Smooth muscle cell (in vitro differentiated cells): ENCODE results near the gene GAB4. TPM values are rescaled to one million over a fixed set of nuclear protein-coding genes. Genes with fewer than 3 reads are reported as not detected.

Experiments used
- DNase-seq: peaks from one replicate; lab custom pipeline; 2025; ENCODE audit not compliant: unreplicated experiment; lab: John Stamatoyannopoulos, UW
- H2AFZ ChIP-seq: fragments of 200-600 bp; sonication (generic); 2 replicates; pipeline ENCODE4 v1.6.0; 2016; ENCODE audit warnings: antibody characterized with exemption, low read depth, mild to moderate bottlenecking
- H3F3A ChIP-seq: fragments of 200-600 bp; sonication (generic); 2 replicates; pipeline ENCODE4 v1.6.0; 2017; ENCODE audit warnings: antibody characterized with exemption, low read depth
- H3K27ac ChIP-seq: fragments of 200-600 bp; sonication (generic); 2 replicates; pipeline ENCODE4 v1.5.1; 2016; ENCODE audit warnings: low read depth, mild to moderate bottlenecking
- H3K27me3 ChIP-seq: fragments of 200-600 bp; sonication (generic); 2 replicates; pipeline ENCODE4 v1.6.1; 2016; ENCODE audit warnings: low read depth, mild to moderate bottlenecking
- H3K36me3 ChIP-seq: fragments of 200-600 bp; sonication (generic); 2 replicates; pipeline ENCODE4 v1.5.1; 2016; ENCODE audit warnings: low read depth
- H3K4me1 ChIP-seq: fragments of 200-600 bp; sonication (generic); 2 replicates; pipeline ENCODE4 v1.5.1; 2016; ENCODE audit warnings: low read depth
- H3K4me2 ChIP-seq: fragments of 200-600 bp; sonication (generic); 2 replicates; pipeline ENCODE4 v1.6.0; 2016; ENCODE audit warnings: mild to moderate bottlenecking
- H3K4me3 ChIP-seq: fragments of 200-600 bp; sonication (generic); 2 replicates; pipeline ENCODE4 v1.5.1; 2016; ENCODE audit warnings: mild to moderate bottlenecking
- H3K79me2 ChIP-seq: fragments of 200-600 bp; sonication (generic); 2 replicates; pipeline ENCODE4 v1.6.0; 2016; ENCODE audit warnings: low read depth, mild to moderate bottlenecking
- H3K9ac ChIP-seq: fragments of 200-600 bp; sonication (generic); 2 replicates; pipeline ENCODE4 v1.6.0; 2016; ENCODE audit warnings: low read depth
- H3K9me3 ChIP-seq: fragments of 200-600 bp; sonication (generic); replicated peaks from 2 replicates; pipeline ENCODE4 v1.5.1; 2016; ENCODE audit warnings: low read depth
- H4K20me1 ChIP-seq: fragments of 200-600 bp; sonication (generic); 2 replicates; pipeline ENCODE4 v1.6.0; 2016; ENCODE audit warnings: low read depth
- WGBS: methylation state at CpG from one replicate; pipeline ENCODE4 v1.1.7; 2016; ENCODE audit warnings: low lambda C conversion rate; 5-methylcytosine and 5-hydroxymethylcytosine counted together
- polyA plus RNA-seq: library from polyadenylated mRNA; unstranded; fragments of >200 nt; fragmentation: Nextera tagmentation; extraction: Ambion mirVana; gene quantifications from 2 replicates; pipeline ENCODE4 v1.2.1, GENCODE V29; 2016
- total RNA-seq: library from RNA; depleted of rRNA; stranded (reverse); fragments of >200 nt; gene quantifications from 2 replicates; pipeline ENCODE4 v1.2.3, GENCODE V29; 2014
- TF ChIP-seq, protein P1 (sequence below): fragments of 200-600 bp; sonication (generic); IDR thresholded peaks from 2 replicates; pipeline ENCODE4 v1.5.1; 2017; ENCODE audit warnings: borderline replicate concordance, mild to moderate bottlenecking, antibody characterized with exemption; ENCODE audit not compliant: insufficient read depth, poor library complexity, severe bottlenecking

The GAB4 gene
- total and polyA plus RNA-seq, 2 experiments from 2014 or later, result not detected

DNA sequence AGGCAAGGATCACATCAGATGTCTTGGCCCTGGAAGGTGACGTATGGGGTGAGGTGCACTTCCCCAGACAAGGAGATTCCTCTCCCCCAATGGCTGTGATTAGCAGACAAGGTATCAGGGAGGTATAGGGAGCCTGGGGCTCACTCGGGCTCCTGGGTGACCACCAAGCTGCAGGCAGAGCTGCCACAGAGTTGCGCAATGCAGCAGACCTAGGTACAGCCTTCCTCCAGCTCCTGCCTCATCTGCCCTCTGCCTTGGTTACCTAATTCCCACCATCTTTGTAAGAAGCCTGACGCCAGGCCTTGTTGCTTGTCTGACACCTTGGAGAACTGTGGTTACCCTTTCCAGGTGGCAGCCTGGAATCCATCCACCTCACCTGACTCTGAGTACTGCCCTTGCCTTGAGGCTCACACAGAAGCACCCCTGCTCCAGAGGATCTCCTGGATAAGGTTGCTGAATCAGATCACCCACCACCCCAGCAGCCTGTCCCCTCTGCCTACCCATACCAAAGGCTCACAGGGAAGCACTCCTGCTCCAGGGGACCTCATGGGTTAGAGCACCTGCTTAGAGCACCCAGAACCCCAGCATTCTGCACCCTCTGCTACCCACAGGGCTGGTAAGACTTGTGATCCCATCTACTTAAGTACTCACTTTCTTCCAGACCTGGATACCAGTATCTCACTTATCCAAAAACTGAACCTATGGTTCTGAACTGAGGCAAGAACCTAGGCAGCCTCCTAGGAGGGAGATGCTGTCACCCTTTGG, 40.4 kb downstream of the GAB4 start:
- 83% methylated on average over 4 of the region's 4 CpGs for WGBS
- Histone ChIP-seq H3K4me2 (no peak overlapping the region), H3K9me3 (no peaks in the 10 kb centered on the region), H3K27me3 (no peaks in the 10 kb centered on the region), H2AFZ (no peak overlapping the region), H3K27ac (no peak overlapping the region), H3K4me1 (no peaks in the 10 kb centered on the region), H3K79me2 (no peaks in the 10 kb centered on the region), H3K9ac (no peak overlapping the region), H4K20me1 (no peaks in the 10 kb centered on the region), H3K36me3 (no peaks in the 10 kb centered on the region), H3F3A (no peaks in the 10 kb centered on the region), H3K4me3 (no peak overlapping the region)
- TF ChIP-seq, protein P1, sequence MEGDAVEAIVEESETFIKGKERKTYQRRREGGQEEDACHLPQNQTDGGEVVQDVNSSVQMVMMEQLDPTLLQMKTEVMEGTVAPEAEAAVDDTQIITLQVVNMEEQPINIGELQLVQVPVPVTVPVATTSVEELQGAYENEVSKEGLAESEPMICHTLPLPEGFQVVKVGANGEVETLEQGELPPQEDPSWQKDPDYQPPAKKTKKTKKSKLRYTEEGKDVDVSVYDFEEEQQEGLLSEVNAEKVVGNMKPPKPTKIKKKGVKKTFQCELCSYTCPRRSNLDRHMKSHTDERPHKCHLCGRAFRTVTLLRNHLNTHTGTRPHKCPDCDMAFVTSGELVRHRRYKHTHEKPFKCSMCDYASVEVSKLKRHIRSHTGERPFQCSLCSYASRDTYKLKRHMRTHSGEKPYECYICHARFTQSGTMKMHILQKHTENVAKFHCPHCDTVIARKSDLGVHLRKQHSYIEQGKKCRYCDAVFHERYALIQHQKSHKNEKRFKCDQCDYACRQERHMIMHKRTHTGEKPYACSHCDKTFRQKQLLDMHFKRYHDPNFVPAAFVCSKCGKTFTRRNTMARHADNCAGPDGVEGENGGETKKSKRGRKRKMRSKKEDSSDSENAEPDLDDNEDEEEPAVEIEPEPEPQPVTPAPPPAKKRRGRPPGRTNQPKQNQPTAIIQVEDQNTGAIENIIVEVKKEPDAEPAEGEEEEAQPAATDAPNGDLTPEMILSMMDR, result no peak
- DNase-seq, result no peak

DNA sequence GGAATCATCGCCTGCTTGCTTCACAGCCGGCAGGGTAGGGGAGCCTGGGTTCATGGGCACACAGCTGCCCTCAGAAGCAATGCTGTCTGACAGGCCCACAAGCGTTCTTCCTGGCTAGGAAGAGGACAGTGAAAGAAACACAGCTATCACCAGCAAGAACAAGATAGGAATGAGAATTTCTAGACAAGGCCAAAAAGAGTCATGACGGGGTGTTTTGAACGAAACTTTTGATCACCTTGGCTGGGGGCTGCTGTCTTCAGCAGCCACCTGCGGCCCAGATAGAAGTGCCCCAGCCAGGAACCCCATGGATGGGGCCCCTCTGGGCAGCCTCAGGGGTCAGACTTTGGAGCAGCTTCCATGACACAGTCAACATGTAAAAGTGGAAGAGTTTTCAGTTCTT, 41.8 kb downstream of the GAB4 start:
- no peaks in the 10 kb centered on the region for H3K4me1 ChIP-seq
- H3K36me3 ChIP-seq, result no peaks in the 10 kb centered on the region
- no peaks in the 10 kb centered on the region for H3K9me3 ChIP-seq
- H3K27ac ChIP-seq, result no peak overlapping the region
- no peak overlapping the region for H2AFZ ChIP-seq
- 82% methylated on average over 6 of the region's 6 CpGs for WGBS
- H3K4me2 ChIP-seq, result no peak overlapping the region
- H3F3A ChIP-seq, result no peaks in the 10 kb centered on the region
- no peak overlapping the region for H3K4me3 ChIP-seq
- no peak for DNase-seq
- TF ChIP-seq, protein P1, result no peak
- no peaks in the 10 kb centered on the region for H3K79me2 ChIP-seq
- H3K9ac ChIP-seq, result no peak overlapping the region
- H3K27me3 ChIP-seq, result no peaks in the 10 kb centered on the region
- H4K20me1 ChIP-seq, result no peaks in the 10 kb centered on the region

DNA sequence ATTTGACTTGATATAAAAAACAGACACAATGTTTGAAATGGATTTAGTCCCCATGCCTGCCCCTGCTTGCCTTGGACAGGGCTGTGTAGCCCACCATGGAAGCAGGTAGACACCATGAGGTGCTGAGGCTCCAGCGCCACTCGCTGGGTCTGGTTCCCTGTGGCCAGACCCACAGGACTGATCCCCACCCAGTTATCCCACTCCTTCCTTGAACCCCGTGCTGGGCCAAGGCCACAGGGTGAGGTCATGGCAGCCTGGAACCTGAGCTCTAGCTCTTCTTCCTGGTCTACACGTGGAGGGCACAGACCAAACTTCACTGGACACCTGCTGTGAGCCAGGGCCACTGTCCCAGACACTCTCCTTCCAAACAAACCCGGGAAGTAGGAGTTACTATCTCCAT, 42.5 kb downstream of the GAB4 start:
- Histone ChIP-seq H3K4me3 (no peak overlapping the region), H3K4me2 (no peak overlapping the region), H3F3A (no peaks in the 10 kb centered on the region), H3K27ac (no peak overlapping the region), H3K36me3 (no peaks in the 10 kb centered on the region), H3K79me2 (no peaks in the 10 kb centered on the region), H3K4me1 (no peaks in the 10 kb centered on the region), H4K20me1 (no peaks in the 10 kb centered on the region), H3K27me3 (no peaks in the 10 kb centered on the region), H2AFZ (no peak overlapping the region), H3K9ac (no peak overlapping the region), H3K9me3 (no peaks in the 10 kb centered on the region)
- no peak for DNase-seq
- WGBS, result 73% methylated on average over 5 of the region's 5 CpGs
- TF ChIP-seq, protein P1, result no peak

DNA sequence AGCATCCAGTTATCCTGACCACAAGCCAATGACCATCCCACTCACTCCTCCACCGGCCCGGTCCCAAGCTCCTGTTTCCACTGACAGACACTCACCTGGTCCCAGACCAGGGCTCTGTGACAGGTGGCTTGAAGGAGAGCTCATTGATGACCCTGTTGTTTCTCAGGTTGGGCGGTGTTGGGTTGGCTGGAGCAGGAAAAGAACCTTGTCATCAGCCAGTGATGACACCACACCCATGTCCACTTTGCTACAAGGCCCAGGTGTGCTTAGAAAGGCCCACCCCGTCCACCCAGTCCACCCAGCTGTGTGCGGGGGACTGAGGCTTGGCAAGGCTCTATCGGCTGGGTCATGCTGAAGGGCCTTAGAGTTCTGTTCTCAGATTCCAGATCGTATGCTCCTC, 42.9 kb downstream of the GAB4 start:
- no peaks in the 10 kb centered on the region for H3K36me3 ChIP-seq
- H4K20me1 ChIP-seq, result no peaks in the 10 kb centered on the region
- no peak overlapping the region for H3K4me2 ChIP-seq
- H3K79me2 ChIP-seq, result no peaks in the 10 kb centered on the region
- no peaks in the 10 kb centered on the region for H3K9me3 ChIP-seq
- H2AFZ ChIP-seq, result no peak overlapping the region
- TF ChIP-seq, protein P1, result no peak
- no peaks in the 10 kb centered on the region for H3F3A ChIP-seq
- H3K4me1 ChIP-seq, result no peaks in the 10 kb centered on the region
- H3K27ac ChIP-seq, result no peak overlapping the region
- H3K27me3 ChIP-seq, result no peaks in the 10 kb centered on the region
- DNase-seq, result no peak
- WGBS, result 84% methylated on average over 7 of the region's 7 CpGs
- H3K9ac ChIP-seq, result no peak overlapping the region
- no peak overlapping the region for H3K4me3 ChIP-seq
